Measurements from ENCODE around the gene BCKDHB. TPM values are rescaled to one million over a fixed set of nuclear protein-coding genes. Genes with fewer than 3 reads are reported as not detected.
"Not testable (repeated sequence)": the region's sequence is repeated elsewhere in the genome, so short reads cannot be mapped to it uniquely, and the experiment has no call there.

BCKDHB gene
- total and polyA plus RNA-seq, 9 donors, result 12.0 to 33.4 (median 18.7) TPM

- 89 to 93% (median 92%) methylated on average over 3 of the region's 3 CpGs for WGBS, 3 donors
- Histone ChIP-seq H3K4me3 (no peak overlapping the region), H3K36me3 (no peaks in the 10 kb centered on the region), H3K9me3 (no peaks in the 10 kb centered on the region), H3K4me1 (ENCODE audit: insufficient read depth) (no peaks in the 10 kb centered on the region), H3K27ac (no peak overlapping the region), H3K27me3 (no peaks in the 10 kb centered on the region)
- TF ChIP-seq POLR2A (IDR thresholded peaks at IDR 0.05) (no peak), EP300 (IDR thresholded peaks at IDR 0.05) (no peak)
- TF ChIP-seq, protein P1, sequence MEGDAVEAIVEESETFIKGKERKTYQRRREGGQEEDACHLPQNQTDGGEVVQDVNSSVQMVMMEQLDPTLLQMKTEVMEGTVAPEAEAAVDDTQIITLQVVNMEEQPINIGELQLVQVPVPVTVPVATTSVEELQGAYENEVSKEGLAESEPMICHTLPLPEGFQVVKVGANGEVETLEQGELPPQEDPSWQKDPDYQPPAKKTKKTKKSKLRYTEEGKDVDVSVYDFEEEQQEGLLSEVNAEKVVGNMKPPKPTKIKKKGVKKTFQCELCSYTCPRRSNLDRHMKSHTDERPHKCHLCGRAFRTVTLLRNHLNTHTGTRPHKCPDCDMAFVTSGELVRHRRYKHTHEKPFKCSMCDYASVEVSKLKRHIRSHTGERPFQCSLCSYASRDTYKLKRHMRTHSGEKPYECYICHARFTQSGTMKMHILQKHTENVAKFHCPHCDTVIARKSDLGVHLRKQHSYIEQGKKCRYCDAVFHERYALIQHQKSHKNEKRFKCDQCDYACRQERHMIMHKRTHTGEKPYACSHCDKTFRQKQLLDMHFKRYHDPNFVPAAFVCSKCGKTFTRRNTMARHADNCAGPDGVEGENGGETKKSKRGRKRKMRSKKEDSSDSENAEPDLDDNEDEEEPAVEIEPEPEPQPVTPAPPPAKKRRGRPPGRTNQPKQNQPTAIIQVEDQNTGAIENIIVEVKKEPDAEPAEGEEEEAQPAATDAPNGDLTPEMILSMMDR (IDR thresholded peaks at IDR 0.05), result no peak
- intact Hi-C loops (cut with DNase I), result no loop called here
- no peak for DNase-seq
Observed at GRCh38 chr6:80211286-80211685, 104.8 kb downstream of the BCKDHB start.

DNA sequence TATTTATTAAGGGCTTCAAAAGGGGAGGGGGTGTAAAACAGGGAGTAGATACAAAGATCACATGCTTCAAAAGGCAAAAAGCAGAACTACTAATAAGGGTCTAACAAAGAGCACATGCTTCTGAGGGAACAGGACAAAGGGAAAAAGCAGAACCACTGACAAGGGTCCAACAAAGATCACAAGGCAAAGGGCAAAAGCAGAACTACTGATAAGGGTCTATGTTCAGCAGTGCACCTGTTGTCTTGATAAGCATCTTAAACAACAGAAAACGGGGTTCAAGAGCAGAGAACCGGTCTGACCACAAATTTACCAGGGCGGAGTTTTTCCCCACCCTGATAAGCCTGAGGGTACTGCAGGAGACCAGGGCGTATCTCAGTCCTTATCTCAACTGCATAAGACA, 105.4 kb downstream of the BCKDHB start:
- H3K27ac ChIP-seq, result not testable (repeated sequence)
- WGBS, 3 donors, result 86 to 88% (median 88%) methylated on average over 4 of the region's 4 CpGs

GRCh38 chr6:80214436-80215022, 108.1 kb downstream of the BCKDHB start:
- intact Hi-C loops (cut with DNase I), result no loop called here
- H3K27ac ChIP-seq, result no peak overlapping the region
- WGBS, 3 donors, result 52 to 57% (median 53%) methylated on average over 4 of the region's 4 CpGs
- H3K36me3 ChIP-seq, result no peaks in the 10 kb centered on the region
- H3K9me3 ChIP-seq, result no peaks in the 10 kb centered on the region
- H3K4me3 ChIP-seq, result no peak overlapping the region
- H3K27me3 ChIP-seq, result no peaks in the 10 kb centered on the region
- DNase-seq, result peak in 2 of 5 donors; percentile 24 to 26
- TF ChIP-seq, protein P1 (IDR thresholded peaks at IDR 0.05), result peak; percentile 15 to 38 (median 35)
- no peak for TF ChIP-seq EP300 (IDR thresholded peaks at IDR 0.05)
- no peak for TF ChIP-seq POLR2A (IDR thresholded peaks at IDR 0.05)
- H3K4me1 ChIP-seq (ENCODE audit: insufficient read depth), result no peaks in the 10 kb centered on the region

More for the DNA sequence above, 105.4 kb downstream of the BCKDHB start:
- intact Hi-C loops (cut with DNase I); H3K36me3 ChIP-seq; DNase-seq; H3K27me3 ChIP-seq; H3K4me3 ChIP-seq; H3K9me3 ChIP-seq; H3K4me1 ChIP-seq (ENCODE audit: insufficient read depth): not testable (repeated sequence)

DNA sequence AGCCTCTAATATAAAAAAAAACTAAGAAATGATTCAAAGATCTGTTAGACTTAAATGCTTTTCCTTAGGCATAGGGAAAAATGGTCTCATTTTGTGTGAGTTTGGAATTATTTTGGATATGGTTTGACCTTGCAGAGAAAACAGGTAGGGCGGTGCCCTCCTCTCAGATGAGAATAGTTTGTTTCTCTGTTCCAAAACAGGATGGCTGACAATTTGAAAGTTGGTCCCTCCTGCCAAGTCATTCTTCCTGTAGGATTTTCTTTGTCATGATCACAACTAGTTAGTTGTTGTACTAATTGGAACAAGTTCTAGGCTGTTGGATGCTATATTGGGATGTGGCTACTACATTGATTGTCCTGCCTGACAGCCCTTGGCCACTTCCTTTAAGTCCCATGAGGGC, 108.6 kb downstream of the BCKDHB start:
- no peak for DNase-seq
- intact Hi-C loops (cut with DNase I), result no loop called here
- TF ChIP-seq POLR2A (IDR thresholded peaks at IDR 0.05), result no peak
- TF ChIP-seq EP300 (IDR thresholded peaks at IDR 0.05), result no peak
- TF ChIP-seq, protein P1 (IDR thresholded peaks at IDR 0.05), result no peak
- H3K4me3 ChIP-seq, result no peak overlapping the region
- no peaks in the 10 kb centered on the region for H3K27me3 ChIP-seq
- 87 to 95% (median 93%) methylated on average over 1 of the region's 1 CpG for WGBS, 3 donors
- H3K27ac ChIP-seq, result no peak overlapping the region
- no peaks in the 10 kb centered on the region for H3K4me1 ChIP-seq (ENCODE audit: insufficient read depth)
- H3K36me3 ChIP-seq, result no peaks in the 10 kb centered on the region
- H3K9me3 ChIP-seq, result no peaks in the 10 kb centered on the region

DNA sequence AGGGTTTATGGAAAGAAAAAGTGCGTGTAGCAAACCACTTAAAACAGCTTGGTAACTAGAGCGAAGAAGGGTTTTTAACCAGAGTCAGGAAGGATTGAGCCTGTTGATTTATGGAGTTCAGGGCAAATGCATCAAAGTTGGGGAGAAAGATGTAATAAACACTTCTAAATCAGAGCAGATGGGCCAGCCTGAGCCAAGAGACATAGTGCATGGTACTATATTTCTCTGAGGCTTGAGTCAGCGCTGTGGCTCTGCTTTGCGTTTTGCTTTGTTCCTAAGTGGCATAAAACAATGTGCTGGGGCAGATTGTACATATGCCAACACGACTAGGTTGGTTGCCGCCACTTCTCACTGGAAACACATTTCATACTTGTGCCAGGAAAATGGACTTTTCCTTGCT, 111.3 kb downstream of the BCKDHB start:
- no peak overlapping the region for H3K27ac ChIP-seq
- no peaks in the 10 kb centered on the region for H3K4me1 ChIP-seq (ENCODE audit: insufficient read depth)
- intact Hi-C loops (cut with DNase I), result no loop called here
- H3K27me3 ChIP-seq, result no peaks in the 10 kb centered on the region
- H3K36me3 ChIP-seq, result no peaks in the 10 kb centered on the region
- no peak for TF ChIP-seq EP300 (IDR thresholded peaks at IDR 0.05)
- TF ChIP-seq, protein P1 (IDR thresholded peaks at IDR 0.05), result no peak
- TF ChIP-seq POLR2A (IDR thresholded peaks at IDR 0.05), result no peak
- no peak overlapping the region for H3K4me3 ChIP-seq
- no peaks in the 10 kb centered on the region for H3K9me3 ChIP-seq
- DNase-seq, result no peak
- WGBS, 3 donors, result 77 to 84% (median 83%) methylated on average over 6 of the region's 6 CpGs
